Loucy (cell line): ENCODE data around the gene PKDREJ.

Experiments used
- H2AFZ ChIP-seq: fragments of 200-600 bp; sonication (generic); 2 replicates; pipeline ENCODE4 v1.6.0; 2016; ENCODE audit warnings: antibody characterized with exemption, mild to moderate bottlenecking, low read length, moderate library complexity
- H3F3A ChIP-seq: fragments of 200-600 bp; 2 replicates; pipeline ENCODE4 v1.6.0; 2016; ENCODE audit warnings: antibody characterized with exemption, low read depth, mild to moderate bottlenecking
- H3K27me3 ChIP-seq: fragments of 200-600 bp; sonication (generic); 2 replicates; pipeline ENCODE4 v1.6.1; 2014; ENCODE audit warnings: low read length, mild to moderate bottlenecking; ENCODE audit not compliant: insufficient read depth, poor library complexity, severe bottlenecking
- H3K36me3 ChIP-seq: fragments of 200-600 bp; sonication (generic); 2 replicates; pipeline ENCODE4 v1.6.1; 2016; ENCODE audit warnings: low read length; ENCODE audit not compliant: insufficient read depth
- H3K4me1 ChIP-seq: fragments of 200-600 bp; sonication (generic); 2 replicates; pipeline ENCODE4 v1.5.1; 2014; ENCODE audit warnings: low read length, mild to moderate bottlenecking; ENCODE audit not compliant: insufficient read depth, poor library complexity, severe bottlenecking
- H3K4me2 ChIP-seq: fragments of 200-600 bp; sonication (generic); 2 replicates; pipeline ENCODE4 v1.6.0; 2014; ENCODE audit warnings: antibody characterized with exemption, low read length, low read depth, mild to moderate bottlenecking; ENCODE audit not compliant: poor library complexity, severe bottlenecking
- H3K4me3 ChIP-seq: fragments of 200-600 bp; sonication (generic); 2 replicates; pipeline ENCODE4 v1.5.1; 2014; ENCODE audit warnings: low read length, mild to moderate bottlenecking, mixed read lengths; ENCODE audit not compliant: poor library complexity, severe bottlenecking
- H3K79me2 ChIP-seq: fragments of 200-600 bp; sonication (generic); 2 replicates; pipeline ENCODE4 v1.6.1; 2014; ENCODE audit warnings: low read length; ENCODE audit not compliant: insufficient read depth
- H3K9ac ChIP-seq: fragments of 200-600 bp; sonication (generic); 2 replicates; pipeline ENCODE4 v1.6.0; 2014; ENCODE audit warnings: mild to moderate bottlenecking, low read depth, low read length, moderate library complexity; ENCODE audit not compliant: poor library complexity, severe bottlenecking
- H3K9me2 ChIP-seq: fragments of 200-600 bp; sonication (generic); replicated peaks from 2 replicates; pipeline ENCODE4 v1.6.1; 2016; ENCODE audit warnings: low read depth, low read length, mixed read lengths
- H3K9me3 ChIP-seq: fragments of 200-600 bp; sonication (generic); 2 replicates; pipeline ENCODE4 v1.6.1; 2014; ENCODE audit warnings: mild to moderate bottlenecking, antibody characterized with exemption, low read length, low read depth; ENCODE audit not compliant: insufficient read depth
- H4K20me1 ChIP-seq: fragments of 200-600 bp; sonication (generic); 2 replicates; pipeline ENCODE4 v1.6.0; 2014; ENCODE audit warnings: antibody characterized with exemption, low read length, mild to moderate bottlenecking; ENCODE audit not compliant: insufficient read depth, poor library complexity, severe bottlenecking
- CTCF ChIP-seq: fragments of 200-600 bp; sonication (generic); conservative IDR thresholded peaks from 2 replicates; pipeline ENCODE4 v1.5.1; 2014; ENCODE audit warnings: mild to moderate bottlenecking, antibody characterized with exemption, low read length
- EZH2phosphoT487 ChIP-seq: fragments of 200-600 bp; IDR thresholded peaks from 2 replicates; pipeline ENCODE4 v1.6.1; 2018; ENCODE audit warnings: antibody characterized with exemption, mild to moderate bottlenecking, moderate library complexity, borderline replicate concordance

Gene PKDREJ

GRCh38 chr22:46230262-46230901, 32.8 kb downstream of the PKDREJ start:
- Histone ChIP-seq H3K27me3 (no peaks in the 10 kb centered on the region), H3K36me3 (peaks cover 18% of the 10 kb centered on the region; the same call in 1 of the 2 replicates), H3F3A (no peaks in the 10 kb centered on the region; the same call in 1 of the 2 replicates), H3K9me2 (no peaks in the 10 kb centered on the region), H3K9ac (peak overlapping the region; percentile 27), H3K9me3 (no peaks in the 10 kb centered on the region), H3K4me2 (peak overlapping the region; percentile 38), H4K20me1 (no peaks in the 10 kb centered on the region), H2AFZ (no peak overlapping the region), H3K79me2 (peaks cover 7% of the 10 kb centered on the region; the same call in 1 of the 2 replicates), H3K4me3 (no peak overlapping the region), H3K4me1 (peaks cover 39% of the 10 kb centered on the region)
- TF ChIP-seq CTCF (no peak), EZH2phosphoT487 (no peak)

GRCh38 chr22:46229701-46230100, 33.4 kb downstream of the PKDREJ start:
- no peaks in the 10 kb centered on the region for H4K20me1 ChIP-seq
- H3K4me2 ChIP-seq, result no peak overlapping the region
- no peaks in the 10 kb centered on the region for H3K9me2 ChIP-seq
- H3K9ac ChIP-seq, result no peak overlapping the region
- peaks cover 1% of the 10 kb centered on the region; the same call in 1 of the 2 replicates for H3K79me2 ChIP-seq
- no peak overlapping the region for H2AFZ ChIP-seq
- H3K36me3 ChIP-seq, result peaks cover 16% of the 10 kb centered on the region; the same call in 1 of the 2 replicates
- TF ChIP-seq CTCF (no peak), EZH2phosphoT487 (no peak)
- no peaks in the 10 kb centered on the region for H3K27me3 ChIP-seq
- no peaks in the 10 kb centered on the region; the same call in 1 of the 2 replicates for H3F3A ChIP-seq
- no peaks in the 10 kb centered on the region for H3K9me3 ChIP-seq
- peaks cover 32% of the 10 kb centered on the region for H3K4me1 ChIP-seq
- no peak overlapping the region for H3K4me3 ChIP-seq

GRCh38 chr22:46226577-46226976, 36.6 kb downstream of the PKDREJ start:
- no peaks in the 10 kb centered on the region for H3K9me2 ChIP-seq
- TF ChIP-seq EZH2phosphoT487, result no peak
- no peak for TF ChIP-seq CTCF
- H3K36me3 ChIP-seq, result peaks cover 22% of the 10 kb centered on the region; the same call in 1 of the 2 replicates
- H3K9ac ChIP-seq, result no peak overlapping the region
- no peak overlapping the region for H2AFZ ChIP-seq
- no peaks in the 10 kb centered on the region for H3K9me3 ChIP-seq
- H3K79me2 ChIP-seq, result no peaks in the 10 kb centered on the region
- no peak overlapping the region for H3K4me2 ChIP-seq
- H3K4me3 ChIP-seq, result no peak overlapping the region
- no peaks in the 10 kb centered on the region; the same call in 1 of the 2 replicates for H3F3A ChIP-seq
- H3K27me3 ChIP-seq, result no peaks in the 10 kb centered on the region
- H4K20me1 ChIP-seq, result no peaks in the 10 kb centered on the region
- H3K4me1 ChIP-seq, result peaks cover 14% of the 10 kb centered on the region
